Right lobe of liver (tissue), 4 donors: ENCODE data around the gene ADO.

Source experiments
- POLR2A ChIP-seq: fragments of 450-650 bp; IDR thresholded peaks from one replicate; pipeline ENCODE4 v1.6.1; 2017; ENCODE audit warnings: antibody characterized with exemption, mild to moderate bottlenecking
- TF ChIP-seq, protein P1 (sequence below), 4 donors: fragments of 200-600 bp in 3 of 4; fragments of 450-650 bp in 1 of 4; IDR thresholded peaks; one replicate each; pipeline versions ENCODE4 v1.5.1 to v1.8.0; 2016 to 2022; ENCODE audit warnings: antibody characterized with exemption in 4 of 4, mild to moderate bottlenecking in 2 of 4
- donor health status: DM: no; HTN: no; CAD: no.
- donor health status: DM: no; HTN: no; CAD: no.
- donor health status: DM: no; HTN: yes; CAD: no.

DNA sequence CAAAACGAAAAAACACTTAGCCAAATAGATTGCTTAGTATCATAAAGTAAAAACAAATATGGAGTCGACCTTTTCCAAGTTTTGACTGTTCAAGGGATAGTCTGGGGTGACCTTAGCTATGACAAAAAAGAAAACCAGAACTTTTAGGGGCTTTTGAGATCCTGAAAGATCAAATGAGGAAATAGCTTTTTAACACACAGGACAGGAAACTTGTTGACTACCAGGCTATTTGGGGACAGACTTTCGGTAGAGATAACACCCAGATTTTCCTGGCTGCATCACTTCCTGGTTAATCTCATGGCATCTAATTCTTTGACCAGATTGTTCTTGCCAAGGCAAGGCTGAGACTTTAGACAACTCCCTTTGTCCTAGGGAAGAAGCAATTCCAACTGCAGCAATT is 46.1 kb downstream of the ADO start:
- TF ChIP-seq POLR2A, result no peak
- TF ChIP-seq, protein P1, sequence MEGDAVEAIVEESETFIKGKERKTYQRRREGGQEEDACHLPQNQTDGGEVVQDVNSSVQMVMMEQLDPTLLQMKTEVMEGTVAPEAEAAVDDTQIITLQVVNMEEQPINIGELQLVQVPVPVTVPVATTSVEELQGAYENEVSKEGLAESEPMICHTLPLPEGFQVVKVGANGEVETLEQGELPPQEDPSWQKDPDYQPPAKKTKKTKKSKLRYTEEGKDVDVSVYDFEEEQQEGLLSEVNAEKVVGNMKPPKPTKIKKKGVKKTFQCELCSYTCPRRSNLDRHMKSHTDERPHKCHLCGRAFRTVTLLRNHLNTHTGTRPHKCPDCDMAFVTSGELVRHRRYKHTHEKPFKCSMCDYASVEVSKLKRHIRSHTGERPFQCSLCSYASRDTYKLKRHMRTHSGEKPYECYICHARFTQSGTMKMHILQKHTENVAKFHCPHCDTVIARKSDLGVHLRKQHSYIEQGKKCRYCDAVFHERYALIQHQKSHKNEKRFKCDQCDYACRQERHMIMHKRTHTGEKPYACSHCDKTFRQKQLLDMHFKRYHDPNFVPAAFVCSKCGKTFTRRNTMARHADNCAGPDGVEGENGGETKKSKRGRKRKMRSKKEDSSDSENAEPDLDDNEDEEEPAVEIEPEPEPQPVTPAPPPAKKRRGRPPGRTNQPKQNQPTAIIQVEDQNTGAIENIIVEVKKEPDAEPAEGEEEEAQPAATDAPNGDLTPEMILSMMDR (IDR thresholded peaks at IDR 0.05), result no peak
